Stimulated activated CD8-positive, alpha-beta memory T cell treated with anti-CD3 and anti-CD28 coated beads, Interleukin-15, amount 100 ng/mL, for 24 hours (primary cell): ENCODE data around the gene RIOX2.

Source experiments
- DNase-seq: peaks from one replicate; pipeline ENCODE4 v3.0.0-alpha.2; 2020; ENCODE audit warnings: low read depth

RIOX2 gene

GRCh38 chr3:97954228-97954827, 17.9 kb downstream of the RIOX2 start:
- no peak for DNase-seq

GRCh38 chr3:97952872-97953271, 19.4 kb downstream of the RIOX2 start:
- DNase-seq, result no peak

GRCh38 chr3:97952280-97952679, 20.0 kb downstream of the RIOX2 start:
- DNase-seq, result no peak

GRCh38 chr3:97950360-97950759, 21.9 kb downstream of the RIOX2 start:
- DNase-seq, result no peak

GRCh38 chr3:97949743-97950142, 22.5 kb downstream of the RIOX2 start:
- DNase-seq, result no peak

- DNase-seq, result no peak
Measured at GRCh38 chr3:97949110-97949485, 23.1 kb downstream of the RIOX2 start.

- no peak for DNase-seq
Measured at GRCh38 chr3:97948351-97949109, 23.7 kb downstream of the RIOX2 start.

- DNase-seq, result no peak
Measured at GRCh38 chr3:97942801-97943546, 29.3 kb downstream of the RIOX2 start.

GRCh38 chr3:97940034-97940433, 32.2 kb downstream of the RIOX2 start:
- DNase-seq, result no peak

GRCh38 chr3:97939401-97939800, 32.8 kb downstream of the RIOX2 start:
- no peak for DNase-seq

- no peak for DNase-seq
Measured at GRCh38 chr3:97938444-97938843, 33.8 kb downstream of the RIOX2 start.

GRCh38 chr3:97937205-97937604, 35.0 kb downstream of the RIOX2 start:
- no peak for DNase-seq

GRCh38 chr3:97935842-97936241, 36.4 kb downstream of the RIOX2 start:
- no peak for DNase-seq

- no peak for DNase-seq
Measured at GRCh38 chr3:97934980-97935695, 37.1 kb downstream of the RIOX2 start.

- DNase-seq, result no peak
Measured at GRCh38 chr3:97932387-97932801, 39.8 kb downstream of the RIOX2 start.

- no peak for DNase-seq
Measured at GRCh38 chr3:97931218-97931617, 41.0 kb downstream of the RIOX2 start.

- no peak for DNase-seq
Measured at GRCh38 chr3:97930018-97930417, 42.2 kb downstream of the RIOX2 start.

- DNase-seq, result no peak
Measured at GRCh38 chr3:97928986-97929385, 43.2 kb downstream of the RIOX2 start.

- no peak for DNase-seq
Measured at GRCh38 chr3:97927704-97928103, 44.5 kb downstream of the RIOX2 start.

- no peak for DNase-seq
Measured at GRCh38 chr3:97917813-97918536, 54.3 kb downstream of the RIOX2 start.

- DNase-seq, result no peak
Measured at GRCh38 chr3:97916576-97916975, 55.7 kb downstream of the RIOX2 start.

- DNase-seq, result no peak
Measured at GRCh38 chr3:97914388-97914787, 57.8 kb downstream of the RIOX2 start.
